Loucy (cell line): ENCODE results near the gene BAIAP2L1.

ENCODE experiments used
- EZH2phosphoT487 ChIP-seq: fragments of 200-600 bp; IDR thresholded peaks from 2 replicates; pipeline ENCODE4 v1.6.1; 2018; ENCODE audit warnings: antibody characterized with exemption, mild to moderate bottlenecking, moderate library complexity, borderline replicate concordance
- TF ChIP-seq, protein P1 (sequence below): fragments of 200-600 bp; sonication (generic); conservative IDR thresholded peaks from 2 replicates; pipeline ENCODE4 v1.5.1; 2014; ENCODE audit warnings: mild to moderate bottlenecking, antibody characterized with exemption, low read length

DNA sequence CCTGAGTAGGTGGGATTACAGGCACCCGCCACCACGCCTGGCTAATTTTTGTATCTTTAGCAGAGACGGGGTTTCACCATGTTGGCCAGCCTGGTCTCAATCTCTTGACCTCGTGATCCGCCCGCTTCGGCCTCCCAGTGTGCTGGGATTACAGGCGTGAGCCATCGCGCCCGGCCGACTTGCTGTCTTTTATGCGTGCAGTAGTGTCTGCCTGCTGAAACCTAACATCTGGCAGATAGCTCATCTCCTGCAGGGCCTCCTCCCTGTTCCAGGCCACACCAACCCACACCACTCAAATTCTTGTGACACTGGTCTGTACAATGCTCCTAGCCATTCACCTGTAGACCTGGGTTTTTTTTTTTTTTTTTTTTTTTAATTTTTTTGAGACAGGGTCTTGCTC, 41.5 kb downstream of the BAIAP2L1 start:
- TF ChIP-seq, protein P1, sequence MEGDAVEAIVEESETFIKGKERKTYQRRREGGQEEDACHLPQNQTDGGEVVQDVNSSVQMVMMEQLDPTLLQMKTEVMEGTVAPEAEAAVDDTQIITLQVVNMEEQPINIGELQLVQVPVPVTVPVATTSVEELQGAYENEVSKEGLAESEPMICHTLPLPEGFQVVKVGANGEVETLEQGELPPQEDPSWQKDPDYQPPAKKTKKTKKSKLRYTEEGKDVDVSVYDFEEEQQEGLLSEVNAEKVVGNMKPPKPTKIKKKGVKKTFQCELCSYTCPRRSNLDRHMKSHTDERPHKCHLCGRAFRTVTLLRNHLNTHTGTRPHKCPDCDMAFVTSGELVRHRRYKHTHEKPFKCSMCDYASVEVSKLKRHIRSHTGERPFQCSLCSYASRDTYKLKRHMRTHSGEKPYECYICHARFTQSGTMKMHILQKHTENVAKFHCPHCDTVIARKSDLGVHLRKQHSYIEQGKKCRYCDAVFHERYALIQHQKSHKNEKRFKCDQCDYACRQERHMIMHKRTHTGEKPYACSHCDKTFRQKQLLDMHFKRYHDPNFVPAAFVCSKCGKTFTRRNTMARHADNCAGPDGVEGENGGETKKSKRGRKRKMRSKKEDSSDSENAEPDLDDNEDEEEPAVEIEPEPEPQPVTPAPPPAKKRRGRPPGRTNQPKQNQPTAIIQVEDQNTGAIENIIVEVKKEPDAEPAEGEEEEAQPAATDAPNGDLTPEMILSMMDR: no peak
- no peak for TF ChIP-seq EZH2phosphoT487
